DOHH2 (cell line): ENCODE results near the gene LRR1.

Experiments
- H3F3A ChIP-seq: fragments of 200-600 bp; sonication (generic), shearing (Covaris generic); 2 replicates; pipeline ENCODE4 v1.6.0; 2016; ENCODE audit warnings: antibody characterized with exemption, mild to moderate bottlenecking; ENCODE audit not compliant: control insufficient read depth, insufficient read depth
- H3K27ac ChIP-seq: fragments of 200-600 bp; sonication (generic); 2 replicates; pipeline ENCODE4 v1.5.1; 2014; ENCODE audit warnings: low read depth, mild to moderate bottlenecking, low read length, moderate library complexity
- H3K27me3 ChIP-seq: fragments of 200-600 bp; sonication (generic); 2 replicates; pipeline ENCODE4 v1.6.1; 2014; ENCODE audit warnings: mild to moderate bottlenecking, low read length, mixed read lengths; ENCODE audit not compliant: control insufficient read depth
- H3K36me3 ChIP-seq: fragments of 200-600 bp; sonication (generic); 2 replicates; pipeline ENCODE4 v1.6.1; 2014; ENCODE audit warnings: mild to moderate bottlenecking, low read length, moderate library complexity, mixed read lengths; ENCODE audit not compliant: control insufficient read depth
- H3K4me1 ChIP-seq: fragments of 200-600 bp; sonication (generic); 2 replicates; pipeline ENCODE4 v1.6.1; 2014; ENCODE audit warnings: mild to moderate bottlenecking, low read length, mixed read lengths; ENCODE audit not compliant: control insufficient read depth
- H3K4me2 ChIP-seq: fragments of 200-600 bp; sonication (generic); 2 replicates; pipeline ENCODE4 v1.6.0; 2014; ENCODE audit warnings: mild to moderate bottlenecking, low read length, moderate library complexity
- H3K4me3 ChIP-seq: fragments of 200-600 bp; sonication (generic); 2 replicates; pipeline ENCODE4 v1.5.1; 2014; ENCODE audit warnings: mild to moderate bottlenecking, low read length, mixed read lengths
- H3K79me2 ChIP-seq: fragments of 200-600 bp; sonication (generic); 2 replicates; pipeline ENCODE4 v1.6.1; 2014; ENCODE audit warnings: mild to moderate bottlenecking, low read length, mixed read lengths; ENCODE audit not compliant: control insufficient read depth
- H3K9me2 ChIP-seq: fragments of 200-600 bp; sonication (generic); replicated peaks from 2 replicates; pipeline ENCODE4 v1.6.1; 2014; ENCODE audit warnings: mild to moderate bottlenecking, low read length, mixed read lengths; ENCODE audit not compliant: control insufficient read depth
- H3K9me3 ChIP-seq: fragments of 200-600 bp; sonication (generic); 2 replicates; pipeline ENCODE4 v1.6.1; 2014; ENCODE audit warnings: antibody characterized with exemption, low read length, mixed read lengths; ENCODE audit not compliant: control insufficient read depth, insufficient read depth
- H4K20me1 ChIP-seq: fragments of 200-600 bp; sonication (generic); 2 replicates; pipeline ENCODE4 v1.6.0; 2014; ENCODE audit warnings: low read depth, mild to moderate bottlenecking, antibody characterized with exemption, low read length, moderate library complexity; ENCODE audit not compliant: control insufficient read depth, insufficient read depth
- CTCF ChIP-seq: fragments of 200-600 bp; sonication (generic); IDR thresholded peaks from one replicate; pipeline ENCODE4 v1.5.1; 2014; ENCODE audit warnings: antibody characterized with exemption, mild to moderate bottlenecking, low read depth, low read length; ENCODE audit not compliant: poor library complexity, severe bottlenecking
- EZH2phosphoT487 ChIP-seq: fragments of 200-600 bp; sonication (generic); IDR thresholded peaks from 2 replicates; pipeline ENCODE4 v1.6.1; 2017; ENCODE audit warnings: borderline replicate concordance, mild to moderate bottlenecking, antibody characterized with exemption, low read length, moderate library complexity, mixed read lengths

The LRR1 gene

GRCh38 chr14:49598485-49599300, at the start of gene LRR1:
LRR1 (plus strand) TSS chr14:49598940; CDS start chr14:49599021, 81 bp downstream.
- peak within 1 kb of the TSS; percentile 90 for H3K4me3 ChIP-seq
- H3K27me3 ChIP-seq: no peaks in the 10 kb centered on the region
- H3K4me1 ChIP-seq: peaks cover 38% of the 10 kb centered on the region
- H4K20me1 ChIP-seq: 0 out of 2 replicates have a peak, but pooled peaks cover 4% of the 10 kb centered on the region
- no peaks in the 10 kb centered on the region for H3K9me2 ChIP-seq
- H3K4me2 ChIP-seq: peak within 1 kb of the TSS; percentile 64
- peaks cover 43% of the 10 kb centered on the region for H3K36me3 ChIP-seq
- TF ChIP-seq EZH2phosphoT487 (no peak), CTCF (peak; percentile 19)
- H3K9me3 ChIP-seq: no peaks in the 10 kb centered on the region
- peaks cover 79% of the 10 kb centered on the region for H3K79me2 ChIP-seq
- H3F3A ChIP-seq: peaks cover 24% of the 10 kb centered on the region
- peak within 1 kb of the TSS; percentile 88 for H3K27ac ChIP-seq

GRCh38 chr14:49549446-49549845, 49.3 kb upstream of the LRR1 start:
- Histone ChIP-seq H3K9me2 (no peaks in the 10 kb centered on the region), H3K27ac (no peak overlapping the region), H3K36me3 (no peaks in the 10 kb centered on the region), H3F3A (no peaks in the 10 kb centered on the region), H3K4me1 (no peaks in the 10 kb centered on the region), H3K4me3 (no peak overlapping the region), H3K9me3 (no peaks in the 10 kb centered on the region), H3K27me3 (no peaks in the 10 kb centered on the region; the same call in 1 of the 2 replicates), H4K20me1 (no peaks in the 10 kb centered on the region), H3K4me2 (no peak overlapping the region), H3K79me2 (no peaks in the 10 kb centered on the region)
- TF ChIP-seq EZH2phosphoT487: no peak

DNA sequence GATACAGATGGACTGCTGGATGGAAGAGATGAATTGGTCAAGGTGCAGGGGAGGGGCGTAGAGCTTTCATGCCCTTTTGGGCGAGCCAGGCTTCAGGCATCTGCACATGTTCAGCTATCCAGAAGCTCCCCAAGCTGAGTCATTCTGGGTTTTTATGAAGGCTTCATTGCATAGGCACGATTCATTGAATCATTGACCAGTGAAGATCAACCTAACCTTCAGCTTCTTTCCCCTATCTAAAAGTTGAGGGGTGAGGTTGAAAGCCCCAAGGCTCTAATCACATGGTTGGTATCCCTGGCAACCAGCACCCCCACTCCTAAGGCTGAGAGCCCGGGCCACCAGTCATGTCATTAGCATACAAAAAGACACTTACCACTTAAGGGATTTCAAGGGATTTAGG, 48.9 kb upstream of the LRR1 start:
- H3K79me2 ChIP-seq: no peaks in the 10 kb centered on the region
- TF ChIP-seq CTCF: no peak
- no peak for TF ChIP-seq EZH2phosphoT487
- no peak overlapping the region for H3K27ac ChIP-seq
- H3K9me3 ChIP-seq: no peaks in the 10 kb centered on the region
- no peak overlapping the region for H3K4me3 ChIP-seq
- no peak overlapping the region for H3K4me2 ChIP-seq
- H3F3A ChIP-seq: no peaks in the 10 kb centered on the region
- H3K9me2 ChIP-seq: no peaks in the 10 kb centered on the region
- no peaks in the 10 kb centered on the region; the same call in 1 of the 2 replicates for H3K27me3 ChIP-seq
- H4K20me1 ChIP-seq: no peaks in the 10 kb centered on the region
- H3K4me1 ChIP-seq: no peaks in the 10 kb centered on the region
- H3K36me3 ChIP-seq: no peaks in the 10 kb centered on the region
